HCT116 (cell line): ENCODE measurements around the gene ZFP37. TPM values are rescaled to one million over a fixed set of nuclear protein-coding genes. Genes with fewer than 3 reads are reported as not detected.
"Not testable (repeated sequence)": the region's sequence is repeated elsewhere in the genome, so short reads cannot be mapped to it uniquely, and the experiment has no call there.

ENCODE experiments used
- ATAC-seq: fragments of 200-7000 bp; cut with Tn5 transposase; 2 replicates; pipeline ENCODE4 v1.9.1; 2020; ENCODE audit warnings: mild to moderate bottlenecking, moderate library complexity
- BruUV-seq: library from RNA; stranded (reverse); fragments of 400-500 nt; replicated peaks from 2 replicates; lab custom pipeline; 2021; lab: Mats Ljungman, UMichigan
- CTCF ChIA-PET: fragments of 300-600 bp; sonication (Branson Sonifier 250); formaldehyde crosslinking; loops from one replicate; lab custom pipeline; 2021; ENCODE audit warnings: antibody characterized with exemption; lab: Charles Lee
- POLR2A ChIA-PET: fragments of 300-600, 350-600 bp; sonication (Branson Sonifier 250); formaldehyde crosslinking; loops from one replicate; lab custom pipeline; 2021; ENCODE audit warnings: antibody characterized with exemption; lab: Charles Lee
- RAD21 ChIA-PET, 2 experiments: fragments of 300-600 bp; sonication (Branson Sonifier 250); formaldehyde crosslinking; loops; one replicate each; lab custom pipeline; 2023; ENCODE audit warnings: low total read pairs in 2 of 2; ENCODE audit not compliant: uncharacterized antibody in 2 of 2, unreplicated experiment in 2 of 2, low non-redundant PET in 1 of 2; lab: Charles Lee
- DNase-seq: peaks from one replicate; pipeline ENCODE4 v3.0.0-alpha.2; 2010; ENCODE audit warnings: low read depth, low spot score
- H2AFZ ChIP-seq: fragments of 200-600 bp; shearing (Covaris generic), sonication (generic); 2 replicates; pipeline ENCODE4 v1.6.1; 2017; ENCODE audit warnings: low read depth, mixed run types, mixed read lengths, antibody characterized with exemption, low read length; ENCODE audit not compliant: poor library complexity, severe bottlenecking
- H3K27ac ChIP-seq: 2 replicates; pipeline ENCODE4 v1.5.1; 2012; ENCODE audit warnings: low read depth, low read length
- H3K27me3 ChIP-seq: fragments of 200-600 bp; sonication (generic); 2 replicates; pipeline ENCODE4 v1.6.1; 2016; ENCODE audit warnings: mixed run types, low read length, mixed read lengths; ENCODE audit not compliant: insufficient read depth
- H3K36me3 ChIP-seq, 2 experiments: fragments of 200-500 bp in 1 of 2; fragments of 200-600 bp in 1 of 2; sonication (Bioruptor generic) in 1 of 2; sonication (generic) in 1 of 2; 2 replicates each; pipeline versions ENCODE4 v1.5.1 to v1.6.1; 2014 to 2016; ENCODE audit warnings: low read length in 2 of 2, inconsistent platforms in 1 of 2, mixed read lengths in 1 of 2, mixed run types in 1 of 2; ENCODE audit not compliant: insufficient read depth in 2 of 2, control insufficient read depth in 1 of 2
- H3K4me1 ChIP-seq, 2 experiments: fragments of 200-600 bp in 1 of 2; sonication (generic) in 1 of 2; 2 replicates each; pipeline versions ENCODE4 v1.5.1 to v1.6.1; 2012 to 2017; ENCODE audit warnings: low read length in 2 of 2, inconsistent platforms in 1 of 2, mild to moderate bottlenecking in 1 of 2, mixed read lengths in 1 of 2, mixed run types in 1 of 2, moderate library complexity in 1 of 2; ENCODE audit not compliant: insufficient read depth in 2 of 2, control insufficient read depth in 1 of 2
- H3K4me2 ChIP-seq: fragments of 200-600 bp; sonication (generic); 2 replicates; pipeline ENCODE4 v1.6.1; 2017; ENCODE audit warnings: mixed run types, low read length, mixed read lengths
- H3K4me3 ChIP-seq, 2 experiments: fragments of 200-600 bp in 1 of 2; sonication (generic) in 1 of 2; replicated peaks in 1 of 2; 2 replicates each; pipeline ENCODE4 v1.5.1; 2011 to 2016; ENCODE audit warnings: low read length in 2 of 2, control low read depth in 1 of 2, low read depth in 1 of 2, mild to moderate bottlenecking in 1 of 2, mixed read lengths in 1 of 2, mixed run types in 1 of 2
- H3K79me2 ChIP-seq: fragments of 200-600 bp; sonication (generic); 2 replicates; pipeline ENCODE4 v1.6.1; 2017; ENCODE audit warnings: mild to moderate bottlenecking, mixed run types, low read length, moderate library complexity, mixed read lengths; ENCODE audit not compliant: insufficient read depth
- H3K9ac ChIP-seq: fragments of 200-600 bp; sonication (generic); 2 replicates; pipeline ENCODE4 v1.6.1; 2016; ENCODE audit warnings: low read length, mixed read lengths
- H3K9me2 ChIP-seq: fragments of 200-600 bp; sonication (generic), shearing (Covaris generic); 2 replicates; pipeline ENCODE4 v1.6.1; 2017; ENCODE audit warnings: mixed run types, mild to moderate bottlenecking, moderate library complexity; ENCODE audit not compliant: insufficient read depth
- H3K9me3 ChIP-seq, 2 experiments: fragments of 200-500 bp in 1 of 2; fragments of 200-600 bp in 1 of 2; sonication (Bioruptor generic) in 1 of 2; sonication (generic) in 1 of 2; 2 replicates each; pipeline ENCODE4 v1.6.1; 2014 to 2017; ENCODE audit warnings: low read length in 2 of 2, mixed read lengths in 2 of 2, inconsistent platforms in 1 of 2, low read depth in 1 of 2, mild to moderate bottlenecking in 1 of 2, mixed run types in 1 of 2, moderate library complexity in 1 of 2; ENCODE audit not compliant: control insufficient read depth in 1 of 2, insufficient read depth in 1 of 2
- H4K20me1 ChIP-seq: fragments of 200-600 bp; sonication (generic), shearing (Covaris generic); 2 replicates; pipeline ENCODE4 v1.6.1; 2017; ENCODE audit warnings: mixed run types, mild to moderate bottlenecking, moderate library complexity; ENCODE audit not compliant: insufficient read depth
- intact Hi-C: fragments of 100-400 bp; cut with micrococcal nuclease; formaldehyde crosslinking; loops from 2 replicates; pipeline ENCODE4 v1.10.0; 2022
- total RNA-seq: library from RNA; stranded (reverse); gene quantifications from one replicate; pipeline ENCODE4 v1.2.1, GENCODE V29; 2021; ENCODE audit not compliant: unreplicated experiment

The ZFP37 gene
- total RNA-seq, 1 experiment from 2014 or later = 1.8 TPM

DNA sequence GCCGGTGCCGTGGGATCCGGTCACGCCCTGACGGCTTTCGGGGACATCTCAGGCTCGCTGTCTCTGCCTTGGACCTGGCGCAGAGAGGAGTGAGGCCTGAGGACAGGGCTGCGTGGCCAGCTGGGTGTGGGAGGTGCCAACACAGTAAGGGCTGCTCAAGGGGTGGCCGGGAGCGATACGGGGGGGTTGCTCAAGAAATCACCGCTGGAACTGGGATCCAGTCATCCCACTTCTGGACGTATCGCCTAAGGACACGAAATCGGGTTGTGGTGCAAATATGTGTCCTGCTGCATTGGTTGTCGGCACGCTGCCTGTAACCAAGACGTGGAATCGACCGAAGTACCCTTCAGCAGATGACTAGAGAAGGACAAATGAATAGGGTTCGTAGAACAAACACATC, 33.4 kb upstream of the ZFP37 start:
- H3K9me2 ChIP-seq, H4K20me1 ChIP-seq, H3K4me2 ChIP-seq, H3K4me3 ChIP-seq, H3K4me1 ChIP-seq, H3K9me3 ChIP-seq, H3K27ac ChIP-seq, H3K79me2 ChIP-seq, H3K36me3 ChIP-seq, RAD21 ChIA-PET, H2AFZ ChIP-seq, H3K9ac ChIP-seq, POLR2A ChIA-PET, ATAC-seq, BruUV-seq, CTCF ChIA-PET, DNase-seq, H3K27me3 ChIP-seq: not testable (repeated sequence)
- intact Hi-C loops = loop anchor here (10.0 kb wide), 1 partner anchor 155 kb away; no protein-coding TSS in a partner anchor

DNA sequence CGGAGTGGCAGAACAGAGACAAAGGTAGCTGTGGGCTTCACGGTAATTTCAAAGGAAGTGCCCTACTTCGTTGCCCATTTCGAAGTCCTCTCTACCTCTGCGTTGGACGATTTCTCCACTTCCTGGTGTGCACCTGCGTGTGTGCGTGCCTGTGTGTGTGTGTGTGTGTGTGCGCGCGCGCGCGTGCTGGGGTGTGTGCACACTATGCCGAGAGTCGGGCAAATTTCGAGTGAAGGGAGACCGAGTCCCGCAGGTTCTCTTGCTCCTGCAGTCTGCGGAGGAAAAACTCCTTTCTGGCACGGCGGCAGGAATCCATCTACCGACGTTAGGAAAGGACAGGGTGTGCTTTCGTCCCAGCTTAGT, 32.6 kb upstream of the ZFP37 start:
- H3K4me1 ChIP-seq, H3K27me3 ChIP-seq, RAD21 ChIA-PET, BruUV-seq, H3K9me2 ChIP-seq, intact Hi-C loops, H3K4me2 ChIP-seq, ATAC-seq, H3K36me3 ChIP-seq, H4K20me1 ChIP-seq, H3K9ac ChIP-seq, H2AFZ ChIP-seq, H3K4me3 ChIP-seq, H3K9me3 ChIP-seq, DNase-seq, H3K27ac ChIP-seq, POLR2A ChIA-PET, H3K79me2 ChIP-seq, CTCF ChIA-PET: not testable (repeated sequence)

DNA sequence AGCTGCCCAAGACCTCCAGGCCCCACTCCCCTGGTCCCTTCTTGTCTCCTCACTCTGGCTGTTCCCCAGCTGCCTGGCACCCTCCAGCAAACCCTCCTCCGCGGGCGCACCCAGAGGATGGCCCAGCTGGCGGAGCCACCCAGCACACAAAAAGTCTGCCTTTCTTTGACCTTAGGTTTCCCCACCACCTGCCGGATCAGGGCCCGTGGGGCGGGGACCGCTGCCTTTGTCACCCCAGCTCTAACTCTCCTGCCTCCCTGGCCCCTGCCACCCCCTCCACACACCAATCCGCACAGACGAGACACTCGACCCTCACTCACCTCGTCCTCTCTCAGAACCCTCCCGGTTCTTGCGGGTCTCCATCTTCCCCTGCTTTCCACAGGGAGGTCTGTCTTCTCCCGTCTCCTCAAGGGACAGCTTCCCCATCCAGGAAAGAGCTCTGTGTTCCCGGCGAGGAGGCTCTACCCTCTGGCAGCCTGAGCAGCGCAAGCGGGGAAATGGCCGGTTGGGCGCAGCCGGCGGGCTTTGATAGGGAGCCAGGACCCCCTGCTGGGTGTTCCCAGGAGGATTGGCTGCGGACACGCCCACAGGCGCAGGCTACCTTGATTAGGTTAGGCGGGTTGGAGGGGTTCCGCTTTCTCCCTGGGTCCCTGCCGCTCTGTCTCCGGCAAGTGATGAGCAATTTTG, 32.1 kb upstream of the ZFP37 start:
- H2AFZ ChIP-seq, intact Hi-C loops, H3K27ac ChIP-seq, CTCF ChIA-PET, H3K9ac ChIP-seq, H3K79me2 ChIP-seq, H3K4me2 ChIP-seq, H3K4me1 ChIP-seq, BruUV-seq, RAD21 ChIA-PET, H3K27me3 ChIP-seq, DNase-seq, POLR2A ChIA-PET, H3K4me3 ChIP-seq, H3K9me2 ChIP-seq, H4K20me1 ChIP-seq, H3K36me3 ChIP-seq, H3K9me3 ChIP-seq, ATAC-seq: not testable (repeated sequence)

GRCh38 chr9:113062932-113063310, 6.4 kb upstream of the ZFP37 start:
- BruUV-seq, ATAC-seq, CTCF ChIA-PET, H4K20me1 ChIP-seq, H3K4me2 ChIP-seq, intact Hi-C loops, H3K27me3 ChIP-seq, H3K36me3 ChIP-seq, H3K9me2 ChIP-seq, H3K4me3 ChIP-seq, H3K9ac ChIP-seq, RAD21 ChIA-PET, DNase-seq, H3K27ac ChIP-seq, H3K79me2 ChIP-seq, H3K9me3 ChIP-seq, H2AFZ ChIP-seq, H3K4me1 ChIP-seq, POLR2A ChIA-PET: not testable (repeated sequence)
